Activated CD4-positive, alpha-beta T cell treated with anti-CD3 and anti-CD28 coated beads, Interleukin-2, Interleukin-4, amounts not matched to agents 100 ng/mL and 50 ng/mL, durations not matched to agents 16 hours and 8 hours (primary cell): ENCODE results near the gene TRAF3IP1.
"Not testable (repeated sequence)": the region's sequence is repeated elsewhere in the genome, so short reads cannot be mapped to it uniquely, and the experiment has no call there.

Source experiments
- DNase-seq: peaks from one replicate; pipeline ENCODE4 v3.0.0-alpha.2; 2020; ENCODE audit warnings: low spot score

Gene TRAF3IP1

GRCh38 chr2:238380785-238381184, 60.5 kb downstream of the TRAF3IP1 start:
- DNase-seq = no peak

- DNase-seq = no peak
Observed at GRCh38 chr2:238381341-238382115, 61.2 kb downstream of the TRAF3IP1 start.

GRCh38 chr2:238382381-238382781, 62.1 kb downstream of the TRAF3IP1 start:
- no peak for DNase-seq

- DNase-seq = no peak
Observed at GRCh38 chr2:238383135-238383534, 62.8 kb downstream of the TRAF3IP1 start.

GRCh38 chr2:238383743-238384380, 63.5 kb downstream of the TRAF3IP1 start:
- DNase-seq = no peak

GRCh38 chr2:238387332-238387731, 67.0 kb downstream of the TRAF3IP1 start:
- no peak for DNase-seq

- no peak for DNase-seq
Observed at GRCh38 chr2:238388794-238389193, 68.5 kb downstream of the TRAF3IP1 start.

- DNase-seq = no peak
Observed at GRCh38 chr2:238389988-238390589, 69.8 kb downstream of the TRAF3IP1 start.

- no peak for DNase-seq
Observed at GRCh38 chr2:238391042-238391689, 70.8 kb downstream of the TRAF3IP1 start.

GRCh38 chr2:238396663-238397062, 76.3 kb downstream of the TRAF3IP1 start:
- no peak for DNase-seq

GRCh38 chr2:238397356-238397755, 77.0 kb downstream of the TRAF3IP1 start:
- DNase-seq = no peak

GRCh38 chr2:238398577-238398976, 78.3 kb downstream of the TRAF3IP1 start:
- no peak for DNase-seq

GRCh38 chr2:238399094-238399493, 78.8 kb downstream of the TRAF3IP1 start:
- DNase-seq = no peak

GRCh38 chr2:238401551-238401950, 81.2 kb downstream of the TRAF3IP1 start:
- no peak for DNase-seq

GRCh38 chr2:238403632-238404405, 83.5 kb downstream of the TRAF3IP1 start:
- DNase-seq = no peak

- DNase-seq = no peak
Observed at GRCh38 chr2:238404406-238405216, 84.3 kb downstream of the TRAF3IP1 start.

GRCh38 chr2:238405217-238405555, 84.9 kb downstream of the TRAF3IP1 start:
- not testable (repeated sequence) for DNase-seq

- DNase-seq = no peak
Observed at GRCh38 chr2:238406221-238406997, 86.1 kb downstream of the TRAF3IP1 start.

GRCh38 chr2:238406998-238407285, 86.6 kb downstream of the TRAF3IP1 start:
- no peak for DNase-seq

- no peak for DNase-seq
Observed at GRCh38 chr2:238407566-238407965, 87.2 kb downstream of the TRAF3IP1 start.
